SJCRH30 (cell line): ENCODE measurements around the gene CAMKK2. TPM values are rescaled to one million over a fixed set of nuclear protein-coding genes. Genes with fewer than 3 reads are reported as not detected.
"Not testable (repeated sequence)": the region's sequence is repeated elsewhere in the genome, so short reads cannot be mapped to it uniquely, and the experiment has no call there.

Source experiments
- DNase-seq, 2 experiments: peaks; one replicate each; pipeline ENCODE4 v3.0.0-alpha.2; 2015 to 2020
- H3K27ac ChIP-seq: fragments of 250-450 bp; sonication (Bioruptor Pico); 2 replicates; pipeline ENCODE4 v1.5.1; 2020; ENCODE audit warnings: mild to moderate bottlenecking, moderate library complexity
- H3K27me3 ChIP-seq: fragments of 250-450 bp; sonication (Bioruptor Pico); 2 replicates; pipeline ENCODE4 v1.5.1; 2020; ENCODE audit warnings: mild to moderate bottlenecking, moderate library complexity
- H3K36me3 ChIP-seq: fragments of 250-450 bp; sonication (Bioruptor Pico); 2 replicates; pipeline ENCODE4 v1.5.1; 2020; ENCODE audit warnings: mild to moderate bottlenecking, moderate library complexity
- H3K4me1 ChIP-seq: fragments of 250-450 bp; sonication (Bioruptor Pico); 2 replicates; pipeline ENCODE4 v1.5.1; 2020; ENCODE audit warnings: mild to moderate bottlenecking, moderate library complexity
- H3K4me3 ChIP-seq: fragments of 250-450 bp; sonication (Bioruptor Pico); 2 replicates; pipeline ENCODE4 v1.5.1; 2020; ENCODE audit warnings: mild to moderate bottlenecking, moderate library complexity
- H3K9me3 ChIP-seq: fragments of 250-450 bp; sonication (Bioruptor Pico); replicated peaks from 2 replicates; pipeline ENCODE4 v1.5.1; 2020; ENCODE audit warnings: mild to moderate bottlenecking, moderate library complexity
- total RNA-seq: library from RNA; depleted of rRNA; stranded (reverse); fragments of >200 nt; shearing (Covaris generic); gene quantifications from 2 replicates; pipeline ENCODE4 v1.2.3, GENCODE V29; 2014

The CAMKK2 gene
- total RNA-seq, 1 experiment from 2014 or later: 9.7 TPM

DNA sequence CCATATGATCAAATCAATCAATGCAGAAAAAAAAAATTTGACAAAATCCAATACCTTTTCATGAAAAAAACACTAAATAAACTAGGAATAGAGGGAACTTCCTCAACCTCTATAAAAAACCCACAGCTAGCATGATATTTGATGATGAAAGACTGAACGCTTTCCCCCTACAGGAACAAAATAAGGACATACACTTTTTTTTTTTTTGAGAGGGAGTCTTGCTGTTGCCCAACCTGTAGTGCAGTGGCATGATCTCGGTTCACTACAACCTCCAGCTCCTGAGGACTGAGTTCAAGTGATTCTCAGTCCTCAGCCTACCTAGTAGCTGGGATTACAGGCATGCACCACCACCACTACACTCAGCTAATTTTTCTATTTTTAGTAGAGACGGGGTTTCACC lies 17.9 kb upstream of the CAMKK2 start:
- Histone ChIP-seq H3K27me3 (no peaks in the 10 kb centered on the region), H3K4me1 (no peaks in the 10 kb centered on the region), H3K4me3 (no peak overlapping the region), H3K27ac (no peak overlapping the region), H3K9me3 (no peaks in the 10 kb centered on the region), H3K36me3 (peaks cover 38% of the 10 kb centered on the region)
- no peak for DNase-seq

DNA sequence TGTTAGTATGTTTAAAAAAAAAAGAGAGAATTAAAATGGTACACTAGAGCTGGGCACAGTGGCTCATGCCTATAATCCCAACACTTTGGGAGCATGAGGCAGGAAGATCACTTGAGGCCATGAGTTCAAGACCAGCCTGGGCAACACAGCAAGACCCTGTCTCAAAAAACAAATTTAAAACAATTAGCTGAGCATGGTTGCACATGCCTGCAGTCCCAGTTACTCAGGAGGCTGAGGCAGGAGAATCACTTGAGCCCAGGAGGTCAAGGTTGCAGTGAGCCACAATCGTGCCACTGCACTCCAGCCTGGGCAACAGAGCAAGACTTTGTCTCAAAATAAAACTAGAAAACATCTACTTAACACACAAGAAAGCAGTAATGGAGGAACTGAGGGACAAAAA lies 13.7 kb upstream of the CAMKK2 start:
- H3K4me1 ChIP-seq, H3K4me3 ChIP-seq, DNase-seq, H3K27ac ChIP-seq, H3K9me3 ChIP-seq, H3K27me3 ChIP-seq: not testable (repeated sequence)
- peaks cover 28% of the 10 kb centered on the region for H3K36me3 ChIP-seq

DNA sequence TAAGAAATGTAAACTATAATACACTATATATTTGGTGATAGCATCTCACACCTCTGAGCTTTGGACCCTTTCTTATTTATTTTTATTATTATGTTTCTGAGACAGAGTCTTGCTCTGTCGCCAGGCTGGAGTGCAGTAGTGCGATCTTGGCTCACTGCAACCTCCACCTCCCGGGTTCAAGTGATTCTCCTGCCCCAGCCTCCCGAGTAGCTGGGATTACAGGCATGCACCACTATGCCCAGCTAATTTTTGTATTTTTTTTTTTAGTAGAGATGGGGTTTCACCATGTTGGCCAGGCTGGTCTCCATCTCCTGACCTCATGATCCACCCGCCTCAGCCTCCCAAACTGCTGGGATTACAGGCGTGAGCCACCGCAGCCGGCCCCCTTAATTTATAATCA lies 10.9 kb upstream of the CAMKK2 start:
- H3K27me3 ChIP-seq, DNase-seq, H3K9me3 ChIP-seq, H3K4me3 ChIP-seq, H3K27ac ChIP-seq, H3K4me1 ChIP-seq: not testable (repeated sequence)
- peaks cover 25% of the 10 kb centered on the region for H3K36me3 ChIP-seq

DNA sequence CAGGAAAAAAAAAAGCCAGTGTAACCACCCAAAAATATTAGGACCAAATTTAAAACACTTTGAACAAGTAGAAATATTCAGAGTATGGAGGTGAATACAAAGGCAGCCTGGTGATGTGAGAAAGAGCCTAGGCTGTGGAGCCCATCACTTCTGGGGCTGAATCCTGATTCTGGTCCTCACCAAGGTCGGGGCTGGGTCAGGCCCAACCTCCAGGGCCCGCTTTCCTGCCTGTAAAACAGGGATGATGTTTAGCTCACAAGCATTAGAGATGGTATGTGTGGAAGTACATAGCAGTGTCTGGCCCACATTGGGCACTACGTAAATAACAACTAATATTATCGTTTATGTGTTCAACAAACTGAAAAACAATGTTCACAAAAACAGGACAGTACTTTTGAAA lies 7.8 kb upstream of the CAMKK2 start:
- H3K4me1 ChIP-seq: no peaks in the 10 kb centered on the region

GRCh38 chr12:121301876-121302275 lies 5.4 kb upstream of the CAMKK2 start:
- DNase-seq: no peak
- no peaks in the 10 kb centered on the region for H3K9me3 ChIP-seq
- H3K4me3 ChIP-seq: no peak overlapping the region
- no peaks in the 10 kb centered on the region for H3K36me3 ChIP-seq
- no peak overlapping the region for H3K27ac ChIP-seq
- H3K4me1 ChIP-seq: no peaks in the 10 kb centered on the region
- no peaks in the 10 kb centered on the region for H3K27me3 ChIP-seq

More for the DNA sequence above, 7.8 kb upstream of the CAMKK2 start:
- Histone ChIP-seq H3K4me3 (no peak overlapping the region), H3K27me3 (no peaks in the 10 kb centered on the region), H3K36me3 (peaks cover 11% of the 10 kb centered on the region), H3K27ac (no peak overlapping the region), H3K9me3 (no peaks in the 10 kb centered on the region)
- no peak for DNase-seq

- no peak for DNase-seq
- no peaks in the 10 kb centered on the region for H3K36me3 ChIP-seq
- H3K9me3 ChIP-seq: no peaks in the 10 kb centered on the region
- no peaks in the 10 kb centered on the region for H3K4me1 ChIP-seq
- H3K4me3 ChIP-seq: no peak overlapping the region
- no peaks in the 10 kb centered on the region for H3K27me3 ChIP-seq
- H3K27ac ChIP-seq: no peak overlapping the region
Observed at GRCh38 chr12:121300083-121300819, 3.7 kb upstream of the CAMKK2 start.

DNA sequence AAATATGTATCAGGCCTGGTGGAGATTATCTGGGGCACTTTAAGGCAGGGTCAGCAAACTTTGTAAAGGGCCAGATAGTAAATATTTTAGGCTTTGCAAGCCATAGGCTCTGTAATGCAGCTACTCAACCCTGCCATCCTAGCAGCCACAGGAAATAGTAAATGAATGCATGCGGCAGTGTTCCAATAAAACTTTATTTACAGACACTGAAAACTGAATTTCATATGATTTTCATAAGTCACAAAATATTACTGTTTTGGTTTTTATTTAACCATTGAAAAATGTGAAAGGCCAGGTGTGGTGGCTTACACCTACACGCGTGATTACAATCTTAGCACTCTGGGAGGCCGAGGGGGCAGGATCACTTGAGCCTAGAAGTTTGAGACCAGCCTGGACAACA lies 3.2 kb upstream of the CAMKK2 start:
- Histone ChIP-seq H3K27me3 (no peaks in the 10 kb centered on the region), H3K4me1 (no peaks in the 10 kb centered on the region), H3K36me3 (no peaks in the 10 kb centered on the region), H3K4me3 (no peak overlapping the region), H3K9me3 (no peaks in the 10 kb centered on the region), H3K27ac (no peak overlapping the region)
- DNase-seq: no peak

- H3K4me1 ChIP-seq, DNase-seq, H3K27me3 ChIP-seq, H3K9me3 ChIP-seq, H3K4me3 ChIP-seq, H3K36me3 ChIP-seq, H3K27ac ChIP-seq: not testable (repeated sequence)
Observed at GRCh38 chr12:121298411-121298810, 1.9 kb upstream of the CAMKK2 start.

GRCh38 chr12:121297435-121297991 lies 1.0 kb upstream of the CAMKK2 start:
- Histone ChIP-seq H3K27ac (no peak overlapping the region), H3K4me1 (no peaks in the 10 kb centered on the region), H3K4me3 (peak overlapping the region; percentile 88), H3K27me3 (no peaks in the 10 kb centered on the region), H3K36me3 (no peaks in the 10 kb centered on the region), H3K9me3 (no peaks in the 10 kb centered on the region)
- peak; percentile 20 to 47 for DNase-seq

GRCh38 chr12:121295746-121296617 lies 527 bp downstream of the CAMKK2 start:
- peak; percentile 20 to 34 for DNase-seq
- Histone ChIP-seq H3K4me3 (peak overlapping the region; percentile 88), H3K4me1 (no peaks in the 10 kb centered on the region), H3K27ac (peak overlapping the region; percentile 51), H3K36me3 (peaks cover 2% of the 10 kb centered on the region; the same call in 1 of the 2 replicates), H3K9me3 (no peaks in the 10 kb centered on the region), H3K27me3 (no peaks in the 10 kb centered on the region)

DNA sequence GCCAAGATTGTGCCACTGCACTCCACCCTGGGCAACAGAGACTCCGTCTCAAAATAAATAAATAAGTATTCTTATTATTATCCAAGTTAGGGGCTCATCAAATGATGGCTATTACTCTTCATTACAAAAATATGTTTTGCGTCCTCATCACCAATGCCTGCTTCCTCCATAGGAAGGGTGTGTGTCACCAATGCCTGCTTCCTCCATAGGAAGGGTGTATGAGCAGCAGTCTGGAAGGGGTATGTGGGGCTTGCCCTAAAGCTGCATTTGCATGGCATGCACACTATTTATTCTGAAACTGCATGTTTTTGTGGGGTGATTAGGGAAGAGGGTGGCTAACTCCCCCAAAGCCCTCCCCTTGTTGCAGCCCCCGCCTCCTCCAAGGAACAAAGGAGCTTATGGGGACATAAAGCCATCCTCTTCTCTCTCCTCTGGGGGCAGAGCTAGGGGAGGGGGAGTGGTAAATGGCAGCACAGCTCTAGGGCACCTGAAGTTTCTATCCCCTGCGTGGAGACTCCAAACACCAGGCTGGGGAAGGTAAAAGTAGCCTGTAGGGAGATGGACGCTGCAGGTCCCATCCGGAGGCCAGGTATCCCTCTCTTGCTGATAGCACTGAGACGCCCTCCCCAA lies 1.3 kb downstream of the CAMKK2 start:
- peak in 1 of 2 experiments; percentile 15 for DNase-seq
- no peak overlapping the region for H3K27ac ChIP-seq

GRCh38 chr12:121294151-121294889 lies 2.2 kb downstream of the CAMKK2 start:
- H3K4me3 ChIP-seq: no peak overlapping the region
- no peaks in the 10 kb centered on the region for H3K4me1 ChIP-seq
- no peak for DNase-seq
- peaks cover 3% of the 10 kb centered on the region; the same call in 1 of the 2 replicates for H3K36me3 ChIP-seq
- H3K27ac ChIP-seq: no peak overlapping the region
- no peaks in the 10 kb centered on the region for H3K9me3 ChIP-seq
- no peaks in the 10 kb centered on the region for H3K27me3 ChIP-seq

More for the DNA sequence above, 1.3 kb downstream of the CAMKK2 start:
- no peaks in the 10 kb centered on the region for H3K4me1 ChIP-seq
- no peaks in the 10 kb centered on the region for H3K27me3 ChIP-seq
- H3K4me3 ChIP-seq: peak overlapping the region; percentile 88
- H3K9me3 ChIP-seq: no peaks in the 10 kb centered on the region
- H3K36me3 ChIP-seq: peaks cover 3% of the 10 kb centered on the region; the same call in 1 of the 2 replicates

- Histone ChIP-seq H3K4me1 (no peaks in the 10 kb centered on the region), H3K27ac (no peak overlapping the region), H3K9me3 (no peaks in the 10 kb centered on the region), H3K4me3 (no peak overlapping the region), H3K36me3 (peaks cover 3% of the 10 kb centered on the region; the same call in 1 of the 2 replicates), H3K27me3 (no peaks in the 10 kb centered on the region)
- no peak for DNase-seq
Observed at GRCh38 chr12:121293603-121294002, 2.9 kb downstream of the CAMKK2 start.

DNA sequence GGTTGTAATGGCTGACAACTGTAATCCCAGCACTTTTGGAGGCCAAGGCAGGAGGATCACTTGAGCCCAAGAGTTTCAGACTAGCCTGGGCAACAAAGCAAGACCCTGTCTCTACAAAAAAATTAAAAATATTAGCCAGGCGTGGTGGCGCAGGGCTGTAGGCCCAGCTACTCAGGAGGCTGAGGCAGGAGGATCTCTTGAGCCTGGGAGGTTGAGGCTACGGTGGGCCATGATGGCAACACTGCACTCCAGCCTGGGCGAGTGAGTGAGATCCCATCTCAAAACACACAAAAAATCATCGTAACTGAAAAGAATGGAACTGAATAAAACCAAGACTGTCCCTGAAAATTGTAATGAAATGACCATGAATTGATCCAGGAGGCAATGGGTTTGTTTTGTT lies 6.1 kb downstream of the CAMKK2 start:
- no peak for DNase-seq
- Histone ChIP-seq H3K27me3 (no peaks in the 10 kb centered on the region), H3K9me3 (no peaks in the 10 kb centered on the region)

More for the DNA sequence above, 6.1 kb downstream of the CAMKK2 start:
- Histone ChIP-seq H3K36me3 (peaks cover 3% of the 10 kb centered on the region; the same call in 1 of the 2 replicates), H3K4me3 (no peak overlapping the region), H3K4me1 (no peaks in the 10 kb centered on the region), H3K27ac (no peak overlapping the region)
